Tibial nerve (tissue), 4 donors: Measurements from ENCODE around the gene RAP1GAP2. TPM values are rescaled to one million over a fixed set of nuclear protein-coding genes. Genes with fewer than 3 reads are reported as not detected.

ENCODE experiments used
- DNase-seq, 2 donors: peaks; one replicate each; pipeline ENCODE4 v3.0.0-alpha.2; 2019; ENCODE audit warnings: low spot score in 2 of 2
- H3K27ac ChIP-seq, 4 donors: fragments of 200-600 bp; sonication (generic) in 3 of 4; one replicate each; pipeline ENCODE4 v1.5.1; 2017 to 2019; ENCODE audit warnings: mild to moderate bottlenecking in 1 of 4
- H3K27me3 ChIP-seq, 2 donors: fragments of 200-600 bp; sonication (generic) in 1 of 2; one replicate each; pipeline versions ENCODE4 v1.5.1 to v1.6.0; 2017 to 2019
- H3K36me3 ChIP-seq, 3 donors: fragments of 200-600 bp; sonication (generic); one replicate each; pipeline ENCODE4 v1.5.1; 2018 to 2019
- H3K4me1 ChIP-seq, 4 donors: fragments of 200-600 bp; sonication (generic) in 3 of 4; one replicate each; pipeline ENCODE4 v1.5.1; 2017 to 2019
- H3K4me3 ChIP-seq, 4 donors: fragments of 200-600 bp; sonication (generic) in 3 of 4; one replicate each; pipeline ENCODE4 v1.5.1; 2017 to 2019; ENCODE audit warnings: mild to moderate bottlenecking in 1 of 4, moderate library complexity in 1 of 4
- H3K9me3 ChIP-seq, 4 donors: fragments of 200-600 bp; sonication (generic) in 3 of 4; one replicate each; pipeline ENCODE4 v1.5.1; 2017 to 2019
- EP300 ChIP-seq, 2 donors: sonication (generic); formaldehyde crosslinking; IDR thresholded peaks; one replicate each; pipeline ENCODE4 v1.6.1; 2017; ENCODE audit warnings: antibody characterized with exemption in 2 of 2, mild to moderate bottlenecking in 1 of 2
- POLR2A ChIP-seq, 2 donors: fragments of 450-650 bp; IDR thresholded peaks; one replicate each; pipeline ENCODE4 v1.6.1; 2017; ENCODE audit warnings: antibody characterized with exemption in 2 of 2, mild to moderate bottlenecking in 2 of 2, moderate library complexity in 2 of 2
- WGBS, 2 donors: methylation state at CpG; one replicate each; pipeline ENCODE4 v1.1.5; 2018; 5-methylcytosine and 5-hydroxymethylcytosine counted together
- total RNA-seq, 4 donors: library from RNA; depleted of rRNA; stranded (reverse); fragments of >200 nt; gene quantifications; one replicate each; pipeline ENCODE4 v1.1.0, GENCODE V29; 2016
- TF ChIP-seq, protein P1 (sequence below), 5 experiments: fragments of 200-600 bp in 3 of 5; fragments of 450-650 bp in 2 of 5; sonication (generic) in 3 of 5; IDR thresholded peaks; one replicate each; pipeline ENCODE4 v1.5.1; 2016 to 2019; ENCODE audit warnings: antibody characterized with exemption in 5 of 5, mild to moderate bottlenecking in 3 of 5, moderate library complexity in 2 of 5

The RAP1GAP2 gene
- total RNA-seq, 4 donors from 2014 or later = 5.4 to 18.2 (median 11.9) TPM

DNA sequence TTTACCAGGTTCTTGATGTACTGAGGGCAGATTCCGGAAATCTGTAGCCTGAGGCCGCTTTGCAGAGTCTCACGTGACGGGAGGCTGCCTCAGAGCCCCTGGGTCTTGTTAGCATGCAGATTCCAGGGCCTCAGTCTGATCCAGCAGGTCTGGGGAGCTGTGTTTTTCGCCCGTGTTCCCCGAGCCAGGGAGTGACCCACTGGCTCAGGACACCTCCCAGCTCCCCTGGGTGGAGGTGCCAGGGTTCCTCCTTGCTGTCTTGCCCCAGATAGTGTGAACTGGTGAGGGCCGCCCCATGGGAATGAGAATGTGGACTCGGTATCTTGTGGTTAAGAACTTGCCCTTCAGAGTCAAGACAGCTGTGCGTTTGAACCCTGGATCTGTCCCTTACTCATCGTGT lies 168.6 kb downstream of the RAP1GAP2 start:
- Histone ChIP-seq H3K4me3 (no peak overlapping the region), H3K9me3 (no peaks in the 10 kb centered on the region), H3K27me3 (no peaks in the 10 kb centered on the region), H3K4me1 (peaks cover 0 to 11% (median 9%) of the 10 kb centered on the region in 4 donors), H3K36me3 (peaks cover 0 to 7% (median 0%) of the 10 kb centered on the region in 3 donors), H3K27ac (no peak overlapping the region)
- no peak for TF ChIP-seq POLR2A (IDR thresholded peaks at IDR 0.05)
- no peak for TF ChIP-seq EP300 (IDR thresholded peaks at IDR 0.05)
- TF ChIP-seq, protein P1, sequence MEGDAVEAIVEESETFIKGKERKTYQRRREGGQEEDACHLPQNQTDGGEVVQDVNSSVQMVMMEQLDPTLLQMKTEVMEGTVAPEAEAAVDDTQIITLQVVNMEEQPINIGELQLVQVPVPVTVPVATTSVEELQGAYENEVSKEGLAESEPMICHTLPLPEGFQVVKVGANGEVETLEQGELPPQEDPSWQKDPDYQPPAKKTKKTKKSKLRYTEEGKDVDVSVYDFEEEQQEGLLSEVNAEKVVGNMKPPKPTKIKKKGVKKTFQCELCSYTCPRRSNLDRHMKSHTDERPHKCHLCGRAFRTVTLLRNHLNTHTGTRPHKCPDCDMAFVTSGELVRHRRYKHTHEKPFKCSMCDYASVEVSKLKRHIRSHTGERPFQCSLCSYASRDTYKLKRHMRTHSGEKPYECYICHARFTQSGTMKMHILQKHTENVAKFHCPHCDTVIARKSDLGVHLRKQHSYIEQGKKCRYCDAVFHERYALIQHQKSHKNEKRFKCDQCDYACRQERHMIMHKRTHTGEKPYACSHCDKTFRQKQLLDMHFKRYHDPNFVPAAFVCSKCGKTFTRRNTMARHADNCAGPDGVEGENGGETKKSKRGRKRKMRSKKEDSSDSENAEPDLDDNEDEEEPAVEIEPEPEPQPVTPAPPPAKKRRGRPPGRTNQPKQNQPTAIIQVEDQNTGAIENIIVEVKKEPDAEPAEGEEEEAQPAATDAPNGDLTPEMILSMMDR (IDR thresholded peaks at IDR 0.05) = no peak
- whole genome bisulfite sequencing, 2 donors = 88 to 90% methylated on average over 11 of the region's 11 CpGs
- no peak for DNase-seq

DNA sequence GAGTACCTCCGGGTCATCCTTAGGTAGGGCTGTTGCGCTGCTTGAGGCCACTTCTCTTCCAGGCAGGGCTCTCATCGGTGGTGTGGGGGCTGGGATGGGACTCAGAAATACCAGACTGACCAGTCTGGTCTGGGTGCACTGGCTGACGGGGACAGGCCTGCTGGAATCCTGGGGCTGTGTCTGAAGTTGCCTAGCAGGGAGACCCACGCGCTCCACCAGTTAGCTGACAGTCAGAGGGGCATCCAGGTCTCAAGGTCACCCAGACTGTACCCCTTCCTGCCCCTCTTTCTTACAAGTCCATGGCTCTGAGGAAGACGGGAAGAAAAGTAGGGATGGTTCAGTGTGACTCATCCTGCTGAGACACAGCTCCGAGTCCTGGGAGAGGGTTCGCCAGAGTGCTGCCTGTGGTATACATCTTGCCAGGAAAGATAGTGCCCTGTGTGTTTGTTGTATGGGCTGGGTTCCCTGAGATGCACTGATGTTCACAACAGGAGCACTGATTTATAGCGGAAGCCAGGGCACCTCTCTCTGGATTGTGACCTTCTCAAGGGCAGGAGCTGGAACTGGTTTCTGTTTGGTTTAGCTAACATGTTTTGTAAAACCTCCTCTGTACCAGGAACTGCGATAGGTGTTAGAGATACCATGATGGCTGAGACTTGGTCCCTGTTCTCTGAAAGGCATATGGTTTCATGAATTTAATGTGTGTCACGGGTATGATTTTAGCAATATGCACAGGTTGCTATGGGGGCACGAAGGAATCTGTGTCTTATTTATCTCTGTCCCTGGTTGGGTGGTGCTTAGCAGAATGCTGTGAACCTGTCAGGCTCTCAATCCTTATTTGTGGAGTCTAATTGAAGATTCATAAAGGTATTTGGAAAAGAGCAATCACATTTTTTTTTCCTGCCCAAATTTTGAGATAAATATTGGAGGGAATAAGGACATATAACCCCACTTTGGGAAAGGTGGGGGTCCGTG lies 169.7 kb downstream of the RAP1GAP2 start:
- Histone ChIP-seq H3K4me1 (peaks cover 0 to 1% (median under 1%) of the 10 kb centered on the region in 4 donors), H3K27ac (no peak overlapping the region), H3K4me3 (no peak overlapping the region), H3K27me3 (no peaks in the 10 kb centered on the region), H3K36me3 (peaks cover 0 to 7% (median 0%) of the 10 kb centered on the region in 3 donors), H3K9me3 (no peaks in the 10 kb centered on the region)
- TF ChIP-seq EP300 (IDR thresholded peaks at IDR 0.05) (no peak), POLR2A (IDR thresholded peaks at IDR 0.05) (no peak)
- TF ChIP-seq, protein P1 (IDR thresholded peaks at IDR 0.05) = no peak
- WGBS, 2 donors = 86 to 93% methylated on average over 14 of the region's 14 CpGs
- DNase-seq = no peak

GRCh38 chr17:2967515-2967914 lies 171.3 kb downstream of the RAP1GAP2 start:
- peak overlapping the region in 1 of 4 donors; percentile 64 for H3K27ac ChIP-seq
- H3K4me3 ChIP-seq = no peak overlapping the region
- TF ChIP-seq EP300 (IDR thresholded peaks at IDR 0.05) (no peak), POLR2A (IDR thresholded peaks at IDR 0.05) (no peak)
- TF ChIP-seq, protein P1 (IDR thresholded peaks at IDR 0.05) = no peak
- WGBS, 2 donors = 49 to 60% methylated on average over 6 of the region's 6 CpGs
- H3K4me1 ChIP-seq = no peaks in the 10 kb centered on the region
- peaks cover 0 to 7% (median 0%) of the 10 kb centered on the region in 3 donors for H3K36me3 ChIP-seq
- no peaks in the 10 kb centered on the region for H3K9me3 ChIP-seq
- H3K27me3 ChIP-seq = no peaks in the 10 kb centered on the region
- DNase-seq = no peak

- Histone ChIP-seq H3K27me3 (no peaks in the 10 kb centered on the region), H3K9me3 (peaks cover 0 to 10% (median 0%) of the 10 kb centered on the region in 4 donors), H3K4me3 (no peak overlapping the region), H3K27ac (no peak overlapping the region), H3K36me3 (no peaks in the 10 kb centered on the region), H3K4me1 (no peaks in the 10 kb centered on the region)
- no peak for DNase-seq
- WGBS, 2 donors = 68 to 78% methylated on average over 2 of the region's 2 CpGs
- TF ChIP-seq POLR2A (IDR thresholded peaks at IDR 0.05) (no peak), EP300 (IDR thresholded peaks at IDR 0.05) (no peak)
- TF ChIP-seq, protein P1 (IDR thresholded peaks at IDR 0.05) = no peak
Measured at GRCh38 chr17:2971851-2972250, 175.6 kb downstream of the RAP1GAP2 start.

- Histone ChIP-seq H3K4me1 (no peaks in the 10 kb centered on the region), H3K27me3 (no peaks in the 10 kb centered on the region), H3K27ac (no peak overlapping the region), H3K9me3 (peaks cover 0 to 10% (median 0%) of the 10 kb centered on the region in 4 donors), H3K4me3 (no peak overlapping the region), H3K36me3 (no peaks in the 10 kb centered on the region)
- DNase-seq = no peak
- TF ChIP-seq, protein P1 (IDR thresholded peaks at IDR 0.05) = no peak
- TF ChIP-seq EP300 (IDR thresholded peaks at IDR 0.05) (no peak), POLR2A (IDR thresholded peaks at IDR 0.05) (no peak)
- 79 to 80% methylated on average over 4 of the region's 4 CpGs for WGBS, 2 donors
Measured at GRCh38 chr17:2972749-2973148, 176.5 kb downstream of the RAP1GAP2 start.
